ENCODE data around the gene PRSS36. TPM values are rescaled to one million over a fixed set of nuclear protein-coding genes. Genes with fewer than 3 reads are reported as not detected.
"Not testable (repeated sequence)": the region's sequence is repeated elsewhere in the genome, so short reads cannot be mapped to it uniquely, and the experiment has no call there.

The PRSS36 gene
- total and polyA plus RNA-seq, 3 donors from 2014 or later = 5.4 to 8.3 (median 7.1) TPM

- H3K4me3 ChIP-seq = peak overlapping the region in 1 of 2 donors; percentile 56
- intact Hi-C loops (cut with DNase I; ENCODE audit: low total_unique reads) = loop anchor here (10.0 kb wide), 2 partner anchors 64 to 164 kb away; partner anchors contain the start of genes HSD3B7 and PRSS53
- no peaks in the 10 kb centered on the region for H3K4me1 ChIP-seq
- H3K27me3 ChIP-seq = no peaks in the 10 kb centered on the region
- DNase-seq = peak; percentile 39
- H3K27ac ChIP-seq = no peak overlapping the region
- TF ChIP-seq POLR2A (IDR thresholded peaks at IDR 0.05) (no peak), CTCF (IDR thresholded peaks at IDR 0.05) (no peak)
- H3K36me3 ChIP-seq (ENCODE audit: low read depth, missing control alignments) = no peaks in the 10 kb centered on the region
- H3K9me3 ChIP-seq = no peaks in the 10 kb centered on the region
- 11 to 33% methylated on average over 14 to 39 of the region's 40 CpGs for WGBS, 2 donors
These were observed 1.6 kb downstream of the PRSS36 start for GRCh38 chr16:31148281-31148728.

GRCh38 chr16:31147574-31147973, 2.3 kb downstream of the PRSS36 start:
- H3K27ac ChIP-seq = no peak overlapping the region
- no peak for DNase-seq
- 89 to 94% methylated on average over 3 of the region's 3 CpGs for WGBS, 2 donors
- H3K9me3 ChIP-seq = no peaks in the 10 kb centered on the region
- no peaks in the 10 kb centered on the region for H3K4me1 ChIP-seq
- no peaks in the 10 kb centered on the region for H3K36me3 ChIP-seq (ENCODE audit: low read depth, missing control alignments)
- no peak for TF ChIP-seq POLR2A (IDR thresholded peaks at IDR 0.05)
- no peak for TF ChIP-seq CTCF (IDR thresholded peaks at IDR 0.05)
- intact Hi-C loops (cut with DNase I; ENCODE audit: low total_unique reads) = loop anchor here (10.0 kb wide), 2 partner anchors 63 to 163 kb away; partner anchors contain the start of genes HSD3B7 and PRSS53
- H3K27me3 ChIP-seq = no peaks in the 10 kb centered on the region
- H3K4me3 ChIP-seq = no peak overlapping the region

- no peak for DNase-seq
- no peak overlapping the region for H3K4me3 ChIP-seq
These were observed 4.4 kb downstream of the PRSS36 start for GRCh38 chr16:31145398-31145990.

GRCh38 chr16:31144418-31144817, 5.4 kb downstream of the PRSS36 start:
- WGBS, 2 donors = 90 to 97% methylated on average over 5 to 7 of the region's 7 CpGs
- not testable (repeated sequence) for DNase-seq

More at GRCh38 chr16:31145398-31145990, 4.4 kb downstream of the PRSS36 start:
- H3K4me1 ChIP-seq = peaks cover 10% of the 10 kb centered on the region
- TF ChIP-seq CTCF (IDR thresholded peaks at IDR 0.05) = no peak
- no peak for TF ChIP-seq POLR2A (IDR thresholded peaks at IDR 0.05)
- H3K27ac ChIP-seq = no peak overlapping the region
- H3K27me3 ChIP-seq = no peaks in the 10 kb centered on the region
- WGBS, 2 donors = 73 to 76% methylated on average over 8 to 12 of the region's 12 CpGs
- H3K9me3 ChIP-seq = no peaks in the 10 kb centered on the region
- H3K36me3 ChIP-seq (ENCODE audit: low read depth, missing control alignments) = no peaks in the 10 kb centered on the region
- intact Hi-C loops (cut with DNase I; ENCODE audit: low total_unique reads) = loop anchor here (10.0 kb wide), 2 partner anchors 61 to 161 kb away; partner anchors contain the start of genes HSD3B7 and PRSS53

GRCh38 chr16:31143694-31144148, 6.1 kb downstream of the PRSS36 start:
- no peak overlapping the region for H3K4me3 ChIP-seq
- H3K27ac ChIP-seq = no peak overlapping the region
- no peak for DNase-seq
- no peaks in the 10 kb centered on the region for H3K27me3 ChIP-seq
- H3K9me3 ChIP-seq = no peaks in the 10 kb centered on the region
- no peak for TF ChIP-seq POLR2A (IDR thresholded peaks at IDR 0.05)
- no peak for TF ChIP-seq CTCF (IDR thresholded peaks at IDR 0.05)
- H3K4me1 ChIP-seq = peaks cover 10% of the 10 kb centered on the region
- H3K36me3 ChIP-seq (ENCODE audit: low read depth, missing control alignments) = no peaks in the 10 kb centered on the region
- 72 to 81% methylated on average over 3 to 8 of the region's 8 CpGs for WGBS, 2 donors
- intact Hi-C loops (cut with DNase I; ENCODE audit: low total_unique reads) = loop anchor here (10.0 kb wide), 2 partner anchors 59 to 159 kb away; partner anchors contain the start of genes HSD3B7 and PRSS53

More at GRCh38 chr16:31144418-31144817, 5.4 kb downstream of the PRSS36 start:
- intact Hi-C loops (cut with DNase I; ENCODE audit: low total_unique reads) = loop anchor here (10.0 kb wide), 2 partner anchors 60 to 160 kb away; partner anchors contain the start of genes HSD3B7 and PRSS53
- not testable (repeated sequence) for H3K4me3 ChIP-seq; H3K9me3 ChIP-seq; H3K27me3 ChIP-seq; H3K36me3 ChIP-seq (ENCODE audit: low read depth, missing control alignments); H3K27ac ChIP-seq
- H3K4me1 ChIP-seq = peaks cover 10% of the 10 kb centered on the region

Data from testis (tissue), 3 donors.